Measurements from ENCODE around the gene ABHD14A.

GRCh38 chr3:51930439-51930838, 44.4 kb upstream of the ABHD14A start:
- TF ChIP-seq CTCF (IDR thresholded peaks at IDR 0.05), result no peak
- TF ChIP-seq POLR2A (IDR thresholded peaks at IDR 0.05), result no peak
- TF ChIP-seq POLR2AphosphoS5 (IDR thresholded peaks at IDR 0.05; ENCODE audit: insufficient read depth in 1 of 2, low read depth in 1 of 2), result no peak

All from vagina (tissue), 2 donors.